Effector CD8-positive, alpha-beta T cell (primary cell): Measurements from ENCODE around the gene NCAN.

Source experiments
- DNase-seq: peaks from one replicate; lab custom pipeline; 2025; lab: John Stamatoyannopoulos, UW

Gene NCAN

GRCh38 chr19:19280561-19280960, 68.8 kb downstream of the NCAN start:
- no peak for DNase-seq

GRCh38 chr19:19285686-19286085, 73.9 kb downstream of the NCAN start:
- DNase-seq = no peak

GRCh38 chr19:19292607-19293006, 80.8 kb downstream of the NCAN start:
- DNase-seq = no peak

- DNase-seq = no peak
Observed at GRCh38 chr19:19294914-19295313, 83.2 kb downstream of the NCAN start.

- DNase-seq = no peak
Observed at GRCh38 chr19:19296953-19297689, 85.4 kb downstream of the NCAN start.

GRCh38 chr19:19297759-19298158, 86.0 kb downstream of the NCAN start:
- no peak for DNase-seq

- DNase-seq = no peak
Observed at GRCh38 chr19:19300613-19301012, 88.9 kb downstream of the NCAN start.
